ENCODE results near the gene CD164.

DNA sequence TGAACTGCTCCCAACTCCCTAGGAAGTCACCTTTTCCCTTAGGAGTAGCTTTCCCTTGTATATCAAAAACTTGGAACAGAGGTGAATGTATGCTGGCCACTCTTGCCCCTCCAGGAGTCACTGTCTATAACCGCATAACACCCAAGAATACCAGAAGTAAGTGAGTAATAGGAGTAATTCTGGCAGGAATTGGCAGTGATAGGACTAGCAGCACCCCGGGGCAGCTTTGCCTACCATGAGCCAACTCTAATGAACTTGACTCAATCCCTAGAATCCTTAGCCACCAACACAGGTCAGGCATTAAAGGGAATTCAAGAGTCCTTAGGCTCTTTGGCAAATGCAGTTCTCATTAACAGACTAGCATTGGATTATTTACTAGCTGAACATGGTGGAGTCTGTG, 28.8 kb upstream of the CD164 start:
- TF ChIP-seq CTCF (optimal IDR thresholded peaks at IDR 0.05 in 1 of 3, IDR thresholded peaks at IDR 0.05 in 1 of 3, conservative IDR thresholded peaks at IDR 0.05 in 1 of 3; ENCODE audit: extremely low read depth in 1 of 3, insufficient read depth in 2 of 3, low read length in 3 of 3) (no peak), EZH2 (IDR thresholded peaks at IDR 0.05; ENCODE audit: low read length) (no peak)

All from keratinocyte (primary cell).